Skeletal muscle cell (primary cell): ENCODE data around the gene PRKAB2.
"Not testable (repeated sequence)": the region's sequence is repeated elsewhere in the genome, so short reads cannot be mapped to it uniquely, and the experiment has no call there.

ENCODE experiments used
- DNase-seq: peaks from one replicate; pipeline ENCODE4 v3.0.0-alpha.2; 2010; ENCODE audit warnings: low read depth
- H3K4me3 ChIP-seq: 2 replicates; pipeline ENCODE4 v1.5.1; 2011; ENCODE audit warnings: low read depth, mild to moderate bottlenecking, control low read depth, low read length, moderate library complexity

Gene PRKAB2

GRCh38 chr1:147177611-147178380, 5.5 kb upstream of the PRKAB2 start:
- H3K4me3 ChIP-seq: peak overlapping the region; percentile 23
- DNase-seq: peak; percentile 32

GRCh38 chr1:147171399-147172167, 687 bp downstream of the PRKAB2 start:
- no peak for DNase-seq
- peak overlapping the region; percentile 94 for H3K4me3 ChIP-seq

- no peak for DNase-seq
- H3K4me3 ChIP-seq: peak overlapping the region; percentile 94
These were observed 2.2 kb downstream of the PRKAB2 start for GRCh38 chr1:147169840-147170674.

DNA sequence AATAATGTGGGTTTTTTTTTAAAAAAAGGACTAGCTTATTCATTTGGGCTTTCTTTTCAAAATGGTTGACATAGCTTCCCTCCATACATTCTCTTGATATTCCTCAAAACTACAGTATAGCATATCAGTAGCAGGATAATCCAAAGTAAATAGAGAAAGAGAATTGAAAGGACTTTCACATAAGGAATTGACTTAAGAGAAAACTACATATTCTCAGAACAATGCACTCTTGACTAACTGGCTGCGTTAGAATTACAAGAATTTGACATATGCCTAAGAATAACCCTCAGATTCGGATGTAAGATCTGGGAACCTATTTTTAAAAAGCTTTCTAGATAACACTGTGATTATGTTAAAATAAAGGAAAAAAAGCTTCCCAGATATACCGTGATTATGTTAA, 3.1 kb downstream of the PRKAB2 start:
- H3K4me3 ChIP-seq: no peak overlapping the region
- no peak for DNase-seq

DNA sequence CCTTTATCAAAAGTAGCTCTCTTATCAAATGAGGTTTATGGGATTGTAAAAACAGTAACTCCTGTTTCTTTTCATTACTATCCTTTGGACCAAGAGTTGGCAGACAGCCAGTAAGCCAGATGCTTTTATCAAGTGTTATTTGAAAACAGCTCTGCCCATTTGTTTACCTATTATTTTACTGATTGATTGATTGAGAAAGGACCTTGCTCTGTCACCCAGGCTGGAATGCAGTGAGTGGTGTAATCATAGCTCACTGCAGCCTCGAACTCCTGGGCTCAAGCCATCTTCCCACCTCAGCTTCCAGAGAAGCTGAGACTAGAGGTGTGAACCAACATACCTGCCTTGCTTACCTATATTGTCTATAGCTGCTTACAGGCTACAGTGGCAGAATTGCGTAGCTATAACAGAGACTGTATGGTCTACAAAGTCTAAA, 3.6 kb downstream of the PRKAB2 start:
- H3K4me3 ChIP-seq: no peak overlapping the region
- no peak for DNase-seq

- DNase-seq: peak; percentile 86
- no peak overlapping the region for H3K4me3 ChIP-seq
These were observed 4.9 kb downstream of the PRKAB2 start for GRCh38 chr1:147167365-147167764.

DNA sequence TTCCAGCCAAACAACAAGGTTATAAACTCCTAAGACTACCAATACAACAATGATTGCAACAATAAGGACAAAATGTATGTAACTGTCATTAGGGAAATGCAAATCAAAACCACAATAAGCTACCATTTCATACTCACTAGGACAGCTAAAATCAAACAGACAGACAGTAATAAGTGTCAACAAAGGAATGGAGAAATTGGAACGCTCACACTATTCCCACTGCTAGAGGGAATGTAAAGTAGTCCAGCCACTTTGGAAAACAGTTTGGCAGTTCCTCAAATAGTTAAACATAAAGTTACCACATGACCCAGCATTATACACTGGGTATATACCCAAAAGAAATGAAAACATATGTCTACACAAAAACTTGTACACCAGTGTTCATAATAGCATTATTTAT, 9.3 kb downstream of the PRKAB2 start:
- no peak overlapping the region for H3K4me3 ChIP-seq
- DNase-seq: no peak

DNA sequence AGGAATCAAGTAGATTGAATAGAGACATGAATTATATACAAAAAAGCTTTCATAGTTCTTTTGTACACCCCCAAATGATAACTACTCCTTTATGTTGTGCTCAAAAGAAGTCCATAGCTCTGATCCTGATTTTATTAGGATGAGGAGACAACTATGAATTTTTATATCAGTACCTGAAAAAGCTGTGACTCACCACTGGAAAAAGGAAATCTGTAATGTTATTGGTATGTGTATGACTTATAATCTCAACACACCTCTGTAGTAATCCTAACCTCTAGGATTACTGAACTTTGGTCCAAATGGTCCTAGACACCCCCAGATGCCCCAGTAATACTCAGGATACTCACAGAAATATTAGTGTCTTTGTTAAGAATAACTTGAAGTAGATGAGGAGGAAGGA, 10.2 kb downstream of the PRKAB2 start:
- no peak for DNase-seq
- no peak overlapping the region for H3K4me3 ChIP-seq

DNA sequence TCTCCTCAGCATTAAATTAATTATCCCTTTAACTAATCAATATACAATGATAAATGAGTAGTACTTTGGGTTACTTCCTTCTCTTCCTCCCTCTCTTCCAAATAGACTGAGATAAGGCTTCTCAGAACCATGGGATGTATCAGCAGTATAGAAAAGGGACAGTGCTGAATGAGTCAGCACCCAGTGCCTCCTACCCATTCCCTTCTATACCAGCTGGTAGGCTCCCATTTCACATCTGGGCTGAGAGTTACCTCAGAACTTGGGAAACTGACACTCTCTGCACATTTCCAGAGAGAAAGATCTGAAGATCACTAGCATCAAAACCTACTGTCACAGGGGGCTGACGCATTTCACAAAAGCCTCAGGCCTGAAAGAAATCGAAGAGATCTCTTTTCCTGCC, 15.2 kb downstream of the PRKAB2 start:
- DNase-seq: peak; percentile 20
- H3K4me3 ChIP-seq: not testable (repeated sequence)

GRCh38 chr1:147156642-147157041, 15.6 kb downstream of the PRKAB2 start:
- DNase-seq: no peak
- H3K4me3 ChIP-seq: no peak overlapping the region

DNA sequence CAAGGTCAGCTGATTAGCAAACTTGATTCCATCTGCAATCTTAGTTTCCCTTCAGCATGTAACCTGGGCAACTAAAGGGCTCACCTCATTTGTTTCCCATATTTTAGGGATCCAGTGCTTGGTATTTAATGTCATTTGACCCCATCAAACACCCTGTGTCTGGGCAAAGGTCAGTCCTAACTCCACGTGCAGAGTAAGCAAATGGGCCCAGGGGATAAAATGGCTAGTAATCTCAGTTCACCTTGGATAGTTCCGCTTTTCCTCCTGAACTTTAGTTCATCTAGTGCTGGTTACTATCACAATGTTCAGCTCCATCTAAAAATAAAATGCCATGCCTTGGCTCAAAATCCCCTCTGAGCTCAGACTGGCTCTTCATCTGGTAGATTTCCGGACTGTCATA, 19.5 kb downstream of the PRKAB2 start:
- no peak overlapping the region for H3K4me3 ChIP-seq
- DNase-seq: no peak

DNA sequence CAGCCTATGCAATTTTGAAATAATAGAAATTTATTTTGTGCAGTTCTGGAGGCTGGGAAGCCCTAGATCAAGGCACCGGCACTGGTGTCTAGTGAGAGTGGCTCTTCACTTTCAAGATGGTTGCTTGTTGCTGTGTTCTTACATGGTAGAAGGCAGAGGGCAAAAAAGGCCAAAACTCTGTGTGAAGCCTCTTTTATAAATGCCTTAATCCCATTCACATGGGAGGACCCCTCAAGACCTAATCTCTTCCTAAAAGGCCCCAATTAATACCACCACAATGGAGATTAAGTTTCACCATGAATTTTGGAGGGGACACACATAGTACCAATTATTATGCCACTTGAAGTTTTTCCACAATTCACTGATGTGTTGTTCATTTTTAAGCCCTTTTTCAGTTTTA, 21.0 kb downstream of the PRKAB2 start:
- H3K4me3 ChIP-seq: no peak overlapping the region
- no peak for DNase-seq

DNA sequence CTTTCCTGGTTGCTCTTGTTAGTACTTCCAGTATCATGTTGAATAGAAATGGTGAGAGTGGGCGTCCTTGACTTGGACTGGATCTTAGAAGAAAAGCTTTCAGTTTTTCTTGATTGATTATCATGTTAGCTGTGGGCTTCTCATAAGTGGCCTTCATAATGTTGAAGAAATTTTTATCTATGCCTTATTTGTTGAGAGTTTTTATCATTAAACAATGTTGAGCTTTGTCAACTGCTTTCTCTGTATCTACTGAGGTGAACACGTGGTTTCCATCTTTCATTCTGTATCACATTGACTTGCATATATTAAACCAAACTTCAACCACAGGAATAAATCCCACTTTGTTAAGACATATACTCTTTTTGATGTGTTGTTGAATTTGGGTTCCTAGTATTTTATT, 29.4 kb downstream of the PRKAB2 start:
- H3K4me3 ChIP-seq: no peak overlapping the region
- no peak for DNase-seq

DNA sequence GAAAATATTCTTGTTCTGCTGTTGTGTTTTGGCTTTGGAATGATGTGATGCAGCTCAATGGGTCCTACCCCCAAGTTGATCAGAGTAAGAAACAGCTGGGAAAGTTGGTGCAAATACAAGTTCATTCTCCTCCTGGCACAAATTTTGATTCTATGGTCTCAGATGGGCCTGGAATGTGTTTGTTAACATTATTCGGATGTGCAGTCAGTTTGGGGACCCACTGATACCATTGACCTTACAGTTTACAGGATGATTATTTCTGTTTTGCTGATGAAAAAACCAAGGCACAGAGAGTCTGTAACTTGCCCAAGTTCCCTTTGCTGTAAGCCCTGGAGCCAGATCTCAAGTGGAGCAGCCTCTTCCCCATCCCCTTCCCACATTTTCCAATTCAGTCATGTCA, 41.5 kb downstream of the PRKAB2 start:
- not testable (repeated sequence) for H3K4me3 ChIP-seq, DNase-seq

DNA sequence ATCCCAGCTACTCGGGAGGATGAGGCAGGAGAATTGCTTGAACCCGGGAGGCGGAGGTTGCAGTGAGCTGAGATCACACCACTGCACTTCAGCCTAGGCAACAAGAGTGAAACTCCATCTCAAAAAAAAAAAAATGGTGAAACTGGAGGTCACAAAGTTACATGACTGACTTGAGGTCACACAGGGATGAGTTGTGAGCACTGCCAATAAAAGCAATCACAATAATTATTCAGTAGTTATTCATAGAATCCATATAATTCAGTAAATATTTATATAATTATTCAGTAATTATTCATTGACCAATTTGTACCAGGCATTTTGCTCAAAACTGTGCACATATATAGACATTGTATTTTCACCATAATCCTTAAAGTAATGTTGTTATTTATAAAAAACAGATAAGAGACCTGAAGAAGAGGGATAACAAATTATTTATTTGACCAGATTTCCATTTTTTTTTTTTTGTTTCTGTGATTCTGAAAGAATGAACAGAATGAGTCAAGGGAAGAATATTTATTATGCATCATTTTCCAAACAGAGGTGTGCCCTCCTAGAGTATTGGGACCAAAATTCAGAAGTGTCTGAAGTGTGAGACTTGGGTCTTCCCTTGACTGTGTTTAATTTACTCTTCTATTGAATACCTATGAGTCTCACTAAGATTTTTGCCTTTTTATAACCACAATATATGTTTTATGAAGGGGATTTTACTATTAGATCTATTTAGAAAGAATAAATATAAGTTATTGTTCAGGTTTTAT, 43.0 kb downstream of the PRKAB2 start:
- H3K4me3 ChIP-seq: no peak overlapping the region

DNA sequence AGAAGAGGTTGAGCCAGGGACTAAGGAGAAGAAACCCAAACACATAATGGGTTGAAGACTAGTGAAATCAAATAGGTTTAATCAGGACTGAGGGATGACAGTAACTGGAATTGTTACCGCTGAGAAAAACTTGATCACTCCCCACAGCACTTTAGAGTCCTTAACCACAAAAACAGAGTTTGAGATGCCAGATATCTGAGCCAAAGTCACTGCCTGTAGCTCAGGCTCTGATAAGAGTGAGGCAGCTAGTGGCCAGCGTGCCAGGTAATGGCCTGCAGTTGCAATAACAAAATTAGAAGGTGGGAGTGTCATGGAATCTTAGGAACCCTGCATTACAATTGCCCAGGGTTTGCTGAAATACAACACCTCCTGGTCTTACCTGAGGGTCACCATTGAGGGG, 48.0 kb downstream of the PRKAB2 start:
- no peak overlapping the region for H3K4me3 ChIP-seq
- no peak for DNase-seq

More for the DNA sequence above, 43.0 kb downstream of the PRKAB2 start:
- DNase-seq: no peak

DNA sequence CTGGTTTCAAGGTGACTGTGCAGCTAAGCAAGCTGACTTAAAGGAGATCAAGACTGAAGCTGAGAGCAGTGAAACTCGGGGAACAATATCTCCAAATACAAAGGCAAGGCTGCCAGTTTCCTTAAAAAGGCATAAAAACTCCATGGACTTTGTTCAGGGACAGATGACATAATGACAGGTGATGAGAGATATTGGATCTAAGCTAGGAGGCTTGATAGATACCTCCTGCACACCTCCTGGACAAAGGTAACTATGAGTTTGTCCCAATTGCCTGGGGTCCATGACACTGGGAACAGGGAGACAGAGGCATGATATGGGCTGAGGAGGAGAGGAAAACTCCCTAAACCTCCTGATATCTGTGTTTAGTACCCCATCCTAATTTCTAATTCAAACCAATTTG, 55.2 kb downstream of the PRKAB2 start:
- no peak for DNase-seq
- no peak overlapping the region for H3K4me3 ChIP-seq

GRCh38 chr1:147115496-147115895, 56.8 kb downstream of the PRKAB2 start:
- DNase-seq: no peak
- H3K4me3 ChIP-seq: no peak overlapping the region

DNA sequence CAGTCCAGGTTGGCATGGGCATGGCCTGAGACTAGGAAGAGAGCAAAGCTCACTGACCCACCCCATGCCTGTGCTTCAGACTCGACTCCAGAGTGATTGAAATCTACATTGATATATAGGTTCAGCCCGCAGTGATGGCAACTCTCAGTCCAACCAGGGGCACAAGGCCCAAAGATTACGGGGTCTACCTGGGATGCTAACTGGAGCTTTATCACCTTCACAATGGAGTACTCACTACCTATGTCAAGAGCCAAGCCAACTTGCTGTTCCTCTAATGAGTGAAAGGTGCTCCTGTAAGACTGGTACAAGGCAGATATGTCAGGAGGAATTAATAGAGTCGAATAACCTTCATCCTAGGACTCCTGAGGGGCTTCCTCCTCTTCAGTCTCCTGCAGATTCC, 57.2 kb downstream of the PRKAB2 start:
- not testable (repeated sequence) for DNase-seq, H3K4me3 ChIP-seq
